ENCODE results near the gene SLC22A16. TPM values are rescaled to one million over a fixed set of nuclear protein-coding genes. Genes with fewer than 3 reads are reported as not detected.

The SLC22A16 gene
- total and polyA plus RNA-seq, 10 of the 15 experiments (the other 5 are each of a cell fraction or from before 2014, with no cell fraction given), result not detected

DNA sequence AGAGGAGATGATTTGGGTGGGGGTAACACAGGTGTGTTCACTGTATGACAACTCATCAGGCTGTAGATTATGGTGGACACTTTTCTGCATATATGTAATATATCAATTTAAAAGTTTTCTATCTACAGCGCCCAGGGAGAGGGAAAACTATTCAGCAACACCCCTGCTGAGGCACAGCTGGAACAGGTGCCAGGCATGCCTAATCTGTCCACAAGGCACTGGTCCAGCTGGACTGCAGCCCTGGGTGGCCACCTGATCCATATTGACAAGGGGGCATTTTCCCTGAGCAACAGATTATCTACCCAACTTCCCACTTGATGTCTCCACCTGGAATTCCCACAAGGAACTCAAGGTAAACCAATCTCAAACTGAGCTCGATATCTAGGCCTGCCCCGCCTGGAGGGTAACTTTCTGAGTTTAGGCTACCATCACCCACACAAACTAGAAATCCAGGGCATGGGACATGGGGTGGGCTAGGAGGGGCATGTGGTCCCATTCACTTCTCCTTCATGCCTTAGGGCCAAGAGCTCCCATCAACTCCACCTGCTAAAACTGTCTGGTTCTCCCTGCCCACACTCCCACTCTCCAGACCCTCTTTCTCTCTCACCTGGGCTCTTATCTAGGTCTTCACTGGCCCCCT is 4.6 kb downstream of the SLC22A16 start:
- 29% methylated on average over 3 of the region's 3 CpGs for WGBS (ENCODE audit: insufficient coverage, insufficient replicate concordance, low lambda C conversion rate, missing lambda C conversion rate)
- H3K27me3 ChIP-seq (replicated peaks in 1 of 2; ENCODE audit: control insufficient read depth in 2 of 2, insufficient read depth in 2 of 2, low read length in 1 of 2), result peaks cover 0 to 9% of the 10 kb centered on the region in 2 experiments
- ChIA-PET POLR2A (no interaction called here), RAD21 (ENCODE audit: unreplicated experiment) (no interaction called here), CTCF (no interaction called here), SMC1A (ENCODE audit: uncharacterized antibody, unreplicated experiment) (no interaction called here)
- no peak overlapping the region for H3K9ac ChIP-seq (ENCODE audit: control insufficient read depth, insufficient read depth, low read length)
- H3K79me2 ChIP-seq (ENCODE audit: control insufficient read depth, insufficient read depth, low read length), result no peaks in the 10 kb centered on the region
- DNase-seq (ENCODE audit: low read depth, low spot score) (no peak), FAIRE-seq (no peak), ATAC-seq (no peak)
- no TSS peak for BruUV-seq (replicated peaks)
- H2AFZ ChIP-seq (ENCODE audit: control insufficient read depth, low read depth, low read length), result no peak overlapping the region
- H4K20me1 ChIP-seq (ENCODE audit: control insufficient read depth, insufficient read depth), result no peaks in the 10 kb centered on the region
- no peaks in the 10 kb centered on the region for H3K9me3 ChIP-seq (replicated peaks; ENCODE audit: control insufficient read depth, insufficient read depth, low read length)
- no peaks in the 10 kb centered on the region for H3K36me3 ChIP-seq (ENCODE audit: control insufficient read depth in 2 of 2, insufficient read depth in 2 of 2, low read length in 1 of 2)
- TF ChIP-seq RBBP5 (conservative IDR thresholded peaks at IDR 0.05), result no peak
- no peak for TF ChIP-seq SPI1 (IDR thresholded peaks at IDR 0.05; ENCODE audit: borderline replicate concordance, insufficient read depth, low read depth, low read length)
- no peak for TF ChIP-seq ZNF384 (IDR thresholded peaks at IDR 0.05; ENCODE audit: borderline replicate concordance, low read depth, low read length)
- no peak for TF ChIP-seq MEF2B (IDR thresholded peaks at IDR 0.05; ENCODE audit: partially characterized antibody, poor library complexity, severe bottlenecking)
- TF ChIP-seq, protein P1, sequence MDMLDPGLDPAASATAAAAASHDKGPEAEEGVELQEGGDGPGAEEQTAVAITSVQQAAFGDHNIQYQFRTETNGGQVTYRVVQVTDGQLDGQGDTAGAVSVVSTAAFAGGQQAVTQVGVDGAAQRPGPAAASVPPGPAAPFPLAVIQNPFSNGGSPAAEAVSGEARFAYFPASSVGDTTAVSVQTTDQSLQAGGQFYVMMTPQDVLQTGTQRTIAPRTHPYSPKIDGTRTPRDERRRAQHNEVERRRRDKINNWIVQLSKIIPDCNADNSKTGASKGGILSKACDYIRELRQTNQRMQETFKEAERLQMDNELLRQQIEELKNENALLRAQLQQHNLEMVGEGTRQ (IDR thresholded peaks at IDR 0.05; ENCODE audit: borderline replicate concordance, low read depth, low read length), result no peak
- no peak for TF ChIP-seq LARP7 (IDR thresholded peaks at IDR 0.05)
- TF ChIP-seq, protein P2, sequence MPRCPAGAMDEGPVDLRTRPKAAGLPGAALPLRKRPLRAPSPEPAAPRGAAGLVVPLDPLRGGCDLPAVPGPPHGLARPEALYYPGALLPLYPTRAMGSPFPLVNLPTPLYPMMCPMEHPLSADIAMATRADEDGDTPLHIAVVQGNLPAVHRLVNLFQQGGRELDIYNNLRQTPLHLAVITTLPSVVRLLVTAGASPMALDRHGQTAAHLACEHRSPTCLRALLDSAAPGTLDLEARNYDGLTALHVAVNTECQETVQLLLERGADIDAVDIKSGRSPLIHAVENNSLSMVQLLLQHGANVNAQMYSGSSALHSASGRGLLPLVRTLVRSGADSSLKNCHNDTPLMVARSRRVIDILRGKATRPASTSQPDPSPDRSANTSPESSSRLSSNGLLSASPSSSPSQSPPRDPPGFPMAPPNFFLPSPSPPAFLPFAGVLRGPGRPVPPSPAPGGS (IDR thresholded peaks at IDR 0.05; ENCODE audit: borderline replicate concordance, insufficient read depth, low read depth, low read length, poor library complexity, severe bottlenecking), result no peak
- TF ChIP-seq POLR2AphosphoS2 (IDR thresholded peaks at IDR 0.05; ENCODE audit: low read depth, low read length), result no peak
- no peak for TF ChIP-seq RB1 (IDR thresholded peaks at IDR 0.05; ENCODE audit: borderline replicate concordance)
- TF ChIP-seq ZZZ3 (IDR thresholded peaks at IDR 0.05; ENCODE audit: control insufficient read depth, insufficient read length, low read depth), result no peak
- TF ChIP-seq, protein P3, sequence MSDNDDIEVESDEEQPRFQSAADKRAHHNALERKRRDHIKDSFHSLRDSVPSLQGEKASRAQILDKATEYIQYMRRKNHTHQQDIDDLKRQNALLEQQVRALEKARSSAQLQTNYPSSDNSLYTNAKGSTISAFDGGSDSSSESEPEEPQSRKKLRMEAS (IDR thresholded peaks at IDR 0.05; ENCODE audit: low read depth, low read length), result no peak
- no peak for TF ChIP-seq BHLHE40 (IDR thresholded peaks at IDR 0.05; ENCODE audit: borderline replicate concordance in 1 of 2, low read depth in 2 of 2, low read length in 1 of 2)
- TF ChIP-seq CHD2 (IDR thresholded peaks at IDR 0.05; ENCODE audit: borderline replicate concordance, low read depth, low read length), result no peak
- TF ChIP-seq, protein P4, sequence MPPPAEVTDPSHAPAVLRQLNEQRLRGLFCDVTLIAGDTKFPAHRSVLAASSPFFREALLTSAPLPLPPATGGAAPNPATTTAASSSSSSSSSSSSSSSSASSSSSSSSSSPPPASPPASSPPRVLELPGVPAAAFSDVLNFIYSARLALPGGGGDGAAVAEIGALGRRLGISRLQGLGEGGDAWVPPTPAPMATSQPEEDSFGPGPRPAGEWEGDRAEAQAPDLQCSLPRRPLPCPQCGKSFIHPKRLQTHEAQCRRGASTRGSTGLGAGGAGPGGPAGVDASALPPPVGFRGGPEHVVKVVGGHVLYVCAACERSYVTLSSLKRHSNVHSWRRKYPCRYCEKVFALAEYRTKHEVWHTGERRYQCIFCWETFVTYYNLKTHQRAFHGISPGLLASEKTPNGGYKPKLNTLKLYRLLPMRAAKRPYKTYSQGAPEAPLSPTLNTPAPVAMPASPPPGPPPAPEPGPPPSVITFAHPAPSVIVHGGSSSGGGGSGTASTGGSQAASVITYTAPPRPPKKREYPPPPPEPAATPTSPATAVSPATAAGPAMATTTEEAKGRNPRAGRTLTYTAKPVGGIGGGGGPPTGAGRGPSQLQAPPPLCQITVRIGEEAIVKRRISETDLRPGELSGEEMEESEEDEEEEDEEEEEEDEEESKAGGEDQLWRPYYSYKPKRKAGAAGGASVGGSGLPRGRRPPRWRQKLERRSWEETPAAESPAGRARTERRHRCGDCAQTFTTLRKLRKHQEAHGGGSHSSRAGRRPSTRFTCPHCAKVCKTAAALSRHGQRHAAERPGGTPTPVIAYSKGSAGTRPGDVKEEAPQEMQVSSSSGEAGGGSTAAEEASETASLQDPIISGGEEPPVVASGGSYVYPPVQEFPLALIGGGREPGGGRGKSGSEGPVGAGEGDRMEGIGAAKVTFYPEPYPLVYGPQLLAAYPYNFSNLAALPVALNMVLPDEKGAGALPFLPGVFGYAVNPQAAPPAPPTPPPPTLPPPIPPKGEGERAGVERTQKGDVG (CRISPR knock-in tag; IDR thresholded peaks at IDR 0.05), result no peak
- TF ChIP-seq IKZF2 (IDR thresholded peaks at IDR 0.05), result no peak
- no peak for TF ChIP-seq POLR2A (IDR thresholded peaks at IDR 0.05; ENCODE audit: low read depth, low read length)
- no peak for TF ChIP-seq MTA2 (IDR thresholded peaks at IDR 0.05; ENCODE audit: low read depth)
- TF ChIP-seq NFIC (IDR thresholded peaks at IDR 0.05; ENCODE audit: low read depth, low read length), result no peak
- TF ChIP-seq EGR1 (IDR thresholded peaks at IDR 0.05; ENCODE audit: borderline replicate concordance in 1 of 2, low read depth in 2 of 2, low read length in 2 of 2), result no peak
- TF ChIP-seq POLR2AphosphoS5 (IDR thresholded peaks at IDR 0.05; ENCODE audit: low read length), result no peak
- intact Hi-C loops (cut with micrococcal nuclease; ENCODE audit: unreplicated experiment) (no loop called here), in situ Hi-C loops (cut with MboI) (no loop called here)
- no peaks in the 10 kb centered on the region for H3K4me1 ChIP-seq (ENCODE audit: control insufficient read depth, insufficient read depth, low read length)
- no peak overlapping the region for H3K4me2 ChIP-seq (ENCODE audit: control insufficient read depth, insufficient read depth)
- no peak overlapping the region for H3K27ac ChIP-seq (ENCODE audit: control insufficient read depth, insufficient read depth)
- no peak overlapping the region for H3K4me3 ChIP-seq

Measured in GM12878 (cell line).